Measurements from ENCODE around the gene NFIB. TPM values are rescaled to one million over a fixed set of nuclear protein-coding genes. Genes with fewer than 3 reads are reported as not detected.

The NFIB gene
- total RNA-seq, 1 donor from 2014 or later: not detected

GRCh38 chr9:14293801-14294200, 20.1 kb downstream of the NFIB start:
- peaks cover 3% of the 10 kb centered on the region for H3K27me3 Mint-ChIP-seq (ENCODE audit: low read depth)
- no peaks in the 10 kb centered on the region for H3K36me3 Mint-ChIP-seq (ENCODE audit: low read depth)
- no peaks in the 10 kb centered on the region for H3K9me3 Mint-ChIP-seq
- intact Hi-C loops (cut with micrococcal nuclease): no loop called here
- DNase-seq (ENCODE audit: low spot score): no peak
- no peaks in the 10 kb centered on the region for H3K4me1 Mint-ChIP-seq (ENCODE audit: low read depth)
- H3K27ac Mint-ChIP-seq: no peak overlapping the region
- H3K4me3 Mint-ChIP-seq (ENCODE audit: low read depth): no peak overlapping the region

- no peak for DNase-seq (ENCODE audit: low spot score)
- intact Hi-C loops (cut with micrococcal nuclease): no loop called here
- no peaks in the 10 kb centered on the region for H3K36me3 Mint-ChIP-seq (ENCODE audit: low read depth)
- H3K4me1 Mint-ChIP-seq (ENCODE audit: low read depth): no peaks in the 10 kb centered on the region
- H3K27ac Mint-ChIP-seq: no peak overlapping the region
- H3K4me3 Mint-ChIP-seq (ENCODE audit: low read depth): no peak overlapping the region
- H3K9me3 Mint-ChIP-seq: no peaks in the 10 kb centered on the region
- H3K27me3 Mint-ChIP-seq (ENCODE audit: low read depth): peaks cover 1% of the 10 kb centered on the region
These were observed 21.7 kb downstream of the NFIB start for GRCh38 chr9:14292181-14292739.

GRCh38 chr9:14289916-14290315, 24.0 kb downstream of the NFIB start:
- no peak overlapping the region for H3K27ac Mint-ChIP-seq
- H3K9me3 Mint-ChIP-seq: no peaks in the 10 kb centered on the region
- intact Hi-C loops (cut with micrococcal nuclease): no loop called here
- H3K4me3 Mint-ChIP-seq (ENCODE audit: low read depth): no peak overlapping the region
- no peaks in the 10 kb centered on the region for H3K4me1 Mint-ChIP-seq (ENCODE audit: low read depth)
- no peak for DNase-seq (ENCODE audit: low spot score)
- no peaks in the 10 kb centered on the region for H3K36me3 Mint-ChIP-seq (ENCODE audit: low read depth)
- H3K27me3 Mint-ChIP-seq (ENCODE audit: low read depth): no peaks in the 10 kb centered on the region

GRCh38 chr9:14288433-14288832, 25.5 kb downstream of the NFIB start:
- Mint-ChIP-seq H3K4me3 (ENCODE audit: low read depth) (no peak overlapping the region), H3K9me3 (no peaks in the 10 kb centered on the region), H3K27me3 (ENCODE audit: low read depth) (no peaks in the 10 kb centered on the region), H3K36me3 (ENCODE audit: low read depth) (no peaks in the 10 kb centered on the region), H3K27ac (no peak overlapping the region), H3K4me1 (ENCODE audit: low read depth) (no peaks in the 10 kb centered on the region)
- intact Hi-C loops (cut with micrococcal nuclease): no loop called here
- DNase-seq (ENCODE audit: low spot score): no peak

GRCh38 chr9:14286121-14286520, 27.8 kb downstream of the NFIB start:
- Mint-ChIP-seq H3K36me3 (ENCODE audit: low read depth) (no peaks in the 10 kb centered on the region), H3K4me1 (ENCODE audit: low read depth) (no peaks in the 10 kb centered on the region), H3K9me3 (no peaks in the 10 kb centered on the region), H3K27ac (no peak overlapping the region), H3K27me3 (ENCODE audit: low read depth) (no peaks in the 10 kb centered on the region), H3K4me3 (ENCODE audit: low read depth) (no peak overlapping the region)
- intact Hi-C loops (cut with micrococcal nuclease): no loop called here
- DNase-seq (ENCODE audit: low spot score): no peak

- no peak overlapping the region for H3K4me3 Mint-ChIP-seq (ENCODE audit: low read depth)
- no peaks in the 10 kb centered on the region for H3K4me1 Mint-ChIP-seq (ENCODE audit: low read depth)
- intact Hi-C loops (cut with micrococcal nuclease): no loop called here
- DNase-seq (ENCODE audit: low spot score): no peak
- H3K9me3 Mint-ChIP-seq: no peaks in the 10 kb centered on the region
- no peaks in the 10 kb centered on the region for H3K36me3 Mint-ChIP-seq (ENCODE audit: low read depth)
- no peaks in the 10 kb centered on the region for H3K27me3 Mint-ChIP-seq (ENCODE audit: low read depth)
- no peak overlapping the region for H3K27ac Mint-ChIP-seq
These were observed 30.7 kb downstream of the NFIB start for GRCh38 chr9:14283276-14283675.

- no peaks in the 10 kb centered on the region for H3K36me3 Mint-ChIP-seq (ENCODE audit: low read depth)
- H3K27me3 Mint-ChIP-seq (ENCODE audit: low read depth): no peaks in the 10 kb centered on the region
- intact Hi-C loops (cut with micrococcal nuclease): no loop called here
- no peaks in the 10 kb centered on the region for H3K4me1 Mint-ChIP-seq (ENCODE audit: low read depth)
- no peak overlapping the region for H3K4me3 Mint-ChIP-seq (ENCODE audit: low read depth)
- H3K9me3 Mint-ChIP-seq: no peaks in the 10 kb centered on the region
- DNase-seq (ENCODE audit: low spot score): no peak
- H3K27ac Mint-ChIP-seq: no peak overlapping the region
These were observed 32.1 kb downstream of the NFIB start for GRCh38 chr9:14281876-14282275.

- no peaks in the 10 kb centered on the region for H3K27me3 Mint-ChIP-seq (ENCODE audit: low read depth)
- intact Hi-C loops (cut with micrococcal nuclease): no loop called here
These were observed 32.7 kb downstream of the NFIB start for GRCh38 chr9:14281136-14281795.

GRCh38 chr9:14279671-14280070, 34.3 kb downstream of the NFIB start:
- DNase-seq (ENCODE audit: low spot score): no peak
- Mint-ChIP-seq H3K9me3 (no peaks in the 10 kb centered on the region), H3K27ac (no peak overlapping the region), H3K36me3 (ENCODE audit: low read depth) (no peaks in the 10 kb centered on the region), H3K4me3 (ENCODE audit: low read depth) (no peak overlapping the region), H3K27me3 (ENCODE audit: low read depth) (peaks cover 3% of the 10 kb centered on the region), H3K4me1 (ENCODE audit: low read depth) (no peaks in the 10 kb centered on the region)
- intact Hi-C loops (cut with micrococcal nuclease): no loop called here

More at GRCh38 chr9:14281136-14281795, 32.7 kb downstream of the NFIB start:
- Mint-ChIP-seq H3K9me3 (no peaks in the 10 kb centered on the region), H3K4me1 (ENCODE audit: low read depth) (no peaks in the 10 kb centered on the region), H3K36me3 (ENCODE audit: low read depth) (no peaks in the 10 kb centered on the region), H3K27ac (no peak overlapping the region), H3K4me3 (ENCODE audit: low read depth) (no peak overlapping the region)
- no peak for DNase-seq (ENCODE audit: low spot score)

GRCh38 chr9:14278291-14278721, 35.6 kb downstream of the NFIB start:
- peaks cover 8% of the 10 kb centered on the region for H3K27me3 Mint-ChIP-seq (ENCODE audit: low read depth)
- H3K4me1 Mint-ChIP-seq (ENCODE audit: low read depth): peaks cover 6% of the 10 kb centered on the region
- intact Hi-C loops (cut with micrococcal nuclease): no loop called here
- H3K9me3 Mint-ChIP-seq: no peaks in the 10 kb centered on the region
- H3K27ac Mint-ChIP-seq: no peak overlapping the region
- DNase-seq (ENCODE audit: low spot score): no peak
- no peaks in the 10 kb centered on the region for H3K36me3 Mint-ChIP-seq (ENCODE audit: low read depth)
- no peak overlapping the region for H3K4me3 Mint-ChIP-seq (ENCODE audit: low read depth)

- Mint-ChIP-seq H3K36me3 (ENCODE audit: low read depth) (no peaks in the 10 kb centered on the region), H3K4me3 (ENCODE audit: low read depth) (no peak overlapping the region), H3K27ac (no peak overlapping the region), H3K9me3 (no peaks in the 10 kb centered on the region), H3K4me1 (ENCODE audit: low read depth) (peaks cover 6% of the 10 kb centered on the region), H3K27me3 (ENCODE audit: low read depth) (peaks cover 12% of the 10 kb centered on the region)
- DNase-seq (ENCODE audit: low spot score): no peak
- intact Hi-C loops (cut with micrococcal nuclease): no loop called here
These were observed 36.2 kb downstream of the NFIB start for GRCh38 chr9:14277761-14278160.

- Mint-ChIP-seq H3K4me1 (ENCODE audit: low read depth) (peaks cover 6% of the 10 kb centered on the region), H3K27me3 (ENCODE audit: low read depth) (peaks cover 13% of the 10 kb centered on the region), H3K27ac (no peak overlapping the region), H3K36me3 (ENCODE audit: low read depth) (no peaks in the 10 kb centered on the region), H3K4me3 (ENCODE audit: low read depth) (no peak overlapping the region), H3K9me3 (no peaks in the 10 kb centered on the region)
- DNase-seq (ENCODE audit: low spot score): no peak
- intact Hi-C loops (cut with micrococcal nuclease): no loop called here
These were observed 36.7 kb downstream of the NFIB start for GRCh38 chr9:14277244-14277643.

- Mint-ChIP-seq H3K4me3 (ENCODE audit: low read depth) (no peak overlapping the region), H3K27me3 (ENCODE audit: low read depth) (peaks cover 13% of the 10 kb centered on the region), H3K4me1 (ENCODE audit: low read depth) (peaks cover 6% of the 10 kb centered on the region), H3K9me3 (no peaks in the 10 kb centered on the region), H3K36me3 (ENCODE audit: low read depth) (no peaks in the 10 kb centered on the region), H3K27ac (no peak overlapping the region)
- no peak for DNase-seq (ENCODE audit: low spot score)
- intact Hi-C loops (cut with micrococcal nuclease): no loop called here
These were observed 38.6 kb downstream of the NFIB start for GRCh38 chr9:14275331-14275730.
